MV-4-11 (cell line): Measurements from ENCODE around the gene TRAF2.
"Not testable (repeated sequence)": the region's sequence is repeated elsewhere in the genome, so short reads cannot be mapped to it uniquely, and the experiment has no call there.

Experiments
- DNase-seq: peaks from one replicate; lab custom pipeline; 2025; lab: John Stamatoyannopoulos, UW

The TRAF2 gene

DNA sequence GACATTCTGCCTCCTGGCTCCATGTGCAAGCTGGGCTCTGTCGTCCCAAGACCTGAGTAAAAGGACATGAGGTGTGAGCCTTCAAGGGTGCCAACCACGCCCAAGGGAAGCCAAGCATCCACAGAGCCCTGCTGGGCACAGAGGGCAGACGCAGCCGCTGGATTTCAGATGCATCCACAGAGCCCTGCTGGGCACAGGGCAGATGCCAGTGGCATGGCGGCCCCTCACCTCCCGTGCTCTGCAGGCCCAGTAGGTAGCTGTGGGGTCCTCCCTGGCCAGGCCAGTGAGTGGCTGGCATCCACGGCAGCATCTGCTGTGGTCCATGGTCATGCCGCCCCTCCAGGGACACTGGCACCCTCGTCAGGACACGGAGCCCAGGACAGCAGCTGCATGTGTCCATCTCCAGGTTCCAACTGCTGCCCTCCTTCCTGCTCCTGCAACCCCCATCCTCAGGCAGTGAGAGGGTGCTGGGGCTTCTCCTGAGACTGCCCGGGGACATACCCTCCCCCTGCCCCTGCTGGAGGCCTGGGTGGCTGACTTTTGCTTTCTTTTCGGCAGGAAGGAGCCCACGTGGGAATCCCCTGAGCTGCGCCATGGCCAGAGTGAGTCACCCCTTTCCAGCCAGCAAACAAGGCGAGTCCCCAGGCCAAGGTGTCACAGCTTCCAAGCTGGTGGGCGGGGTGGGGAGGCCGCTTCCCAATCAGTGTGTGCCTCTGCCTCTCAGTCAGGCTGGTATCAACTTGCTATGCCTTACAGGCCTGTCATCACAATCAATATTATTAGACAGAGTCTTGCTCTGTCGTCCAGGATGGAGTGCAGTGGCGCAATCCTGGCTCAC is 4.0 kb upstream of the TRAF2 start:
- DNase-seq, result peak; percentile 62

DNA sequence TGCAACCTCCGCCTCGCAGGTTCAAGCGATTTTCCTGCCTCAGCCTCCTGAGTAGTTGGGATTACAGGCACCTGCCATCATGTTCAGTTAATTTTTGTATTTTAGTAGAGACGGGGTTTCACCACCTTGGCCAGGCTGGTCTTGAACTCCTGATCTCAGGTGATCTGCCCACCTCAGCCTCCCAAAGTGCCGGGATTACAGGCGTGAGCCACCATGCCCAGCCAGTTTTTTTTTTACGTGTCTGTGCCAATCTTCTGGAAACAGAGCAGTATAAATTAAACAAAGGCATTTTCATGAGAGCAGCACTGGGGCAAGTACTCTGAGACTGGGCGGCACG is 3.4 kb upstream of the TRAF2 start:
- not testable (repeated sequence) for DNase-seq

- not testable (repeated sequence) for DNase-seq
Observed at GRCh38 chr9:136883670-136884069, 2.6 kb upstream of the TRAF2 start.

DNA sequence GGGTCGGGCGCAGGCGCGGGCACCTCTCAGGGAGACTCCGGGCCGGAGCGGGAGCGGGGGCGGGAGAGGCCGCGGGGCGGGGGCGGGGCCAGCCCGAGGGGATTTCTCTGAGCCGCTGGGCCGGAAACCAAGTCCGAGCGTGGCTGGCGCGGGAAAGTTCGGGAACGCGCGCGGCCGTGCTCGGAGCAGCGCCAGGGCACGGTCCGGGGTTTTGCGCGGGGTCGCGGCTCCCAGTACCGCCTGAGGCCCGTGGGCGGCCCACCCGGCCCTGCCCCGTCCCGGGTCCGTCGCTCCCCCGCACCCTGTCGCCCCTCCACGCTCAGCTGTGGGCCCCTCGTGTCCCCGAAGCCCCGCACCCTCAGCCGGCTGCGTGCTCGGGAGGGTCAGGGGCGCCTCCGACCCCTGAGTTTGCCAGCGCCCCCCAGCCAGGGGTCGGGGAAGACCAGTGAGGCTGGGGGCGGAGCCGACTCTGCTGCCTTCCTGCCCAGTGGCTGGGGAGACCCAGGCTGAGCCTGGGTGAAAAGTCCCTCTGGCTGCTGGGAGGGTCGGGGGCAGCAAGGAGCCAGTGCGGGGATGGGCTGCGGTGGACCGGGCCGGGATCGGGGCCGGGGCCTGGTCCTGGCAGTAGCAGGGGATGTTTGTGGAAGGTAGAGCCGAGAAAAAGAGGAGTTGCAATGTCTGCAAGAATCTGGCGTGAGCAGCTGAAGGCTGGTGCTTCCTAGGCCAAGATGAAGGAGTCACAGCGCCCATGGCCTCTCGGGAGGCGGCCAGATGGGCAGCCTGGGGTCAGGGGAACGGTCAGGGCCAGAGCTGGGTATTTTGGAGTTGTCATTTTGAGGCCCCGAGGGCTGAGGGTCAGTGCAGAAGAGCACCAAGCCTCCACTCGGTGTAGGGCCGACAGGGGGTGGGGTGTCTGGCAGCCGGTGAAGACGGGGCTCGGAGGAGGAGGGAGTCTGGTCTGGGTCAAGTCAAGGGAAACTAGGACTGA is 588 bp downstream of the TRAF2 start:
- no peak for DNase-seq

GRCh38 chr9:136888454-136888853 is 2.1 kb downstream of the TRAF2 start:
- no peak for DNase-seq

DNA sequence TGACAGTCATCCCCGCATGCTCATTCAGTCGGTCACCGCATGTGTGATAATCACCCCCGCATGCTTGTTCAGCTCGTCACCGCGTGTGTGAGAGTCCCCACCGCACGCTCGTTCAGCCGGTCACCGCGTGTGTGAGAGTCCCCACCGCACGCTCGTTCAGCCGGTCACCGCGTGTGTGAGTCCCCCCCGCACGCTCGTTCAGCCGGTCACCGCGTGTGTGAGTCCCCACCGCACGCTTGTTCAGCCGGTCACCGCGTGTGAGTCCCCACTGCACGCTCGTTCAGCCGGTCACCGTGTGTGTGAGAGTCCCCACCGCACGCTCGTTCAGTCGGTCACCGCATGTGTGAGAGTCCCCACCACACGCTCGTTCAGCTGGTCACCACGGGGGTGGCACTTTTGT is 3.5 kb downstream of the TRAF2 start:
- DNase-seq, result no peak

DNA sequence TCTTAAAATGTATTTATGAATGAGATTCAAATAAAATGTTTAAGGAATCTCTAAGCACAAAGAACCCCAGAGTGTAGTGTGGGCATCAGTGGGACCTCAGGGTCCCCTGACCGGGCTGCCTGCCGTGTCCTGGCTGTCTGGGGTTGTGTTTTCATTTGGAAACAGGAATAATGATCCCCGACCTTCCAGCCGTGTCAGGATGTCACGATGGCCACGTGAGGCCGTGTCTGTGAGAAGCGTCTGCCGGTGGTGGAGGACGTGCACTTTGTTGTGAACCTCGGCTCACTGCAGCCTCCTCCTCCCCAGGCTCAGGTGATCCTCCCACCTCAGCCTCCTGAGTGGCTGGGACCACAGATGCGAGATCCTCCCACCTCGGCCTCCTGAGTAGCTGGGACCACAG is 4.3 kb downstream of the TRAF2 start:
- no peak for DNase-seq

DNA sequence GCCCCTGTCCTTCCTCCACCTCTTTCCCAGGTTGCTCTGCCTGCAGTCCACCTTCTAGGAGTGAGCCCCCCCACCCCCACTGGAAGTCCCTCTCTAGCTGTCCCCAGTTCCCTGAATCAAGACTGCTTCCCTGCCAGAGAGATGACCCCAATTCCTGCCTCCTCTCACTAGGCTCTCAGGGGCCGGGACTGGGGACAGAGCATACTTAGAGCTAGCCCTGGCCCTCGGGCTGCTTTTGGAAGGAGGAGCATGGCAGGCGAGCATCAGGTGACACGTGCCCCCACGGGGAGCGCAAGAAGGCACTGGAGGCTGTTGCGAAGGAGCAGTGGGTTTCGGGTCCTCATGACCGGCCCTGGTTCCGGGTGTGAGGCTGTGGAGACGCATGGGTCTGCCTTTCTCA is 9.7 kb downstream of the TRAF2 start:
- no peak for DNase-seq

DNA sequence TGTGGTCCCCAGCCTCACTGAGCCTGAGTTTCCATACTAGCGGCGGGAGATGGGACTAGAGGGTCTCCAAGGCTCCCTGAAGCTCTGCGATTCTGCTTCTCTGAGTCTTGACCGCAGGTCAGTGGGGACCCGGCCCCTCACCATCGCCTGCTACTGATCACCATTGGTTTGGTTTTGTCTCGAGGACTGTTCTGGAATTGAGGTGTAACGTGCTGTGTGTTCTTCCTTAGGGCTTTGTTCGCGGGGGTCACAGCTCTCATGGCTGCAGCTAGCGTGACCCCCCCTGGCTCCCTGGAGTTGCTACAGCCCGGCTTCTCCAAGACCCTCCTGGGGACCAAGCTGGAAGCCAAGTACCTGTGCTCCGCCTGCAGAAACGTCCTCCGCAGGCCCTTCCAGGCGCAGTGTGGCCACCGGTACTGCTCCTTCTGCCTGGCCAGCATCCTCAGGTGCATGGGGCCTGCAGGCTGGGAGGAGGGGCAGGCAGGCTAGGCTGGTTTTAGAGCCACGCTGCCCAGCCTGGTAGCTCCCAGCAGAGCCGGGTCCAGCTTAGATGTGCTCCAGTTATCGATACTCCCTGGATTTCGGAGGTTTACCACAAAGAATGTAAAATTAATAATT is 12.3 kb downstream of the TRAF2 start:
- DNase-seq, result no peak

DNA sequence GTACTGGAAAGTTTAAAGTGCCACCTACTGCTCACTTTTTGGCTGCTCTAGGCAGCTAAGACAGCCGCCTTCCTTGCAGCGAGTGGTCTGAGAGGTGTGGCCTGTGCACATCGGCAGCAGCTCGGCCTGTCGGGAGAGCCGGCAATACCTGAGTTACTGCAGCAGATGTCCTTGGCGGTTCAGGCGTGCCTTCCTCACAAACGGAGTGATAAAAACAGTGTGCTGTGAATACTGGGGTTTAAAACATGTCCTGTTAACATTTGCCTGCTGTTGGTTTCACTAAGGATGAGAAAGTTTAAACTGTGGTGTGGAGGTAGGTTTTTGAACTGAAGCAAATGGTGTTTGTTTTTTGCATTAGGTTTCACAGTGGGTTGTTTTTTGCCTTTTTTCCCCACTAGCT is 12.9 kb downstream of the TRAF2 start:
- no peak for DNase-seq

DNA sequence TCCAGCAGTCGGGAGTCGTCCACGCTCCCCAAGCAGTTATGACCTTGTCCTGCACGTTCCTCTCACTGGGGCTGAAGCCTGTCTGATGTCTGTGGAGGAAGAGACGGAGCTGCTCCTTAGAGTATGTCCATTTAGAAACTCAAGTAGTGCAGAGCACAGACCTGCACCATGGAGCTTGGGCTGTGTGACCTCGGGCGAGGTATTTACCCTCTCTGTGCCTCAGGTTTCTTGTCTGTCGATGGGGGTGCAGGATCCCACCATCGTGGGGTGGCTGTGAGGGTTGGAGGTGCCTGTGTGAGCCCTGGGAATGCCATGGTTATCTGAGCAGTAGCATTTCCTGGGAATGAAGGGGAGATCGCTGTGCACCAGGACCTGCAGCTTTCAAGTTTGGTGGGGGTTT is 14.2 kb downstream of the TRAF2 start:
- DNase-seq, result no peak

DNA sequence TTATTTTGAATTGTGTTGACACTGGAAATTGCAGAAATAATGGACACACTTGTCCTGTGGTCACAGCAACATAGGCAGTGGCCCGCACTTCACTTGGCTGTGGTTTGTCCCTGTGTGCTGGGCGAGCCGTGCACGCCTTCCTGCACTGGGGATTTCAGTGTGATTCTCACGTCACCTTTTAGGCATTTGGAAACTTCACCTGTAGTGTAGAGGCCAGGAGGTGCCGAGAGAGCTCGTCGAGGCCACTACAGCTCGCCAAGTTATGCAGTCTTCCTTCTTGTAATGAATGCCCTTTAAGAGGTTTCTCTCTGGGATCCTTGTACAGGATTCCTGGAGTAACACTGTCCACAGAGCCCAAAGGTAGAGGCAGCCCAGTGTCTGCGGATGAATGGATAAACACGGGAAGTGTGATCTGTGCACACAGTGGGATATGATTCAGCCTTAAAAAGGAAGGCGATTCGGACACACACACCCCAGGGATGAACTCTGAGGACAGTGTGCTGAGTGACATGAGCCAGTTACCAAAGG is 14.7 kb downstream of the TRAF2 start:
- DNase-seq, result no peak

DNA sequence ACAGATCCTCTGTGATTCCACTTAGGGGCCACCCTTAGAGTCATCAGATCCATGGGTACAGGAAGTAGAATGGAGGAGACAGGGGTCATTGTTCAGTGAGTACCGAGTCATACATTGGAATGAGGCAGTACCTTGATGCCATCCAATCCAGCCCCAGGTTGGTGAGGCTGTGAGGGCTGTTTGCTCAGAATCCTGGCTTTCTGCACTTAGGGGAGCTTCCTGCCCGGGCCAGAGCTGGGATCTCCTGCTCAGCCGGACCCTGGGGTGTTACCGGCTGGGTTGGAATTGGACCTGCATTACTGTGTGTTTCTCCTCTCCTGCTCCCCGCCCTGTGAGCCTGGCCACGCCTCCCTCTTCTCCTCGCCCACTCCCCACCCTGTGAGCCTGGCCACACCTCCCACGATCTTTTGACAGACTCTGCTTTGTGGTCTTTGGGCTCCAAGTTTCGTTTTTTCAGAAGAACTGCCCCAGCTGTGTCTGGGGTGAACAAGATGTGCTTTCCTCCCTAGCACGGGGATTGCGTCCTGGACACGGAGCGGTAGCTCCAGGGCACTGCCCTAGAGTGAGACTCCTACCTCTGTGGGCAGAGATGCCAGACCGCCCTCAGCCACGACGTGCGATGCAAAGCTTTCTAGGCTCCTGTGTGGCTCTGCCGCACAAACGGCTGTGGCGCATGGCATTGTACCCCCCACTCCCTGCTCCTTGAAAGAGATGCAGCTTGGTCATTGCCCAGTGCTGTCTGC is 15.4 kb downstream of the TRAF2 start:
- DNase-seq, result peak; percentile 53

DNA sequence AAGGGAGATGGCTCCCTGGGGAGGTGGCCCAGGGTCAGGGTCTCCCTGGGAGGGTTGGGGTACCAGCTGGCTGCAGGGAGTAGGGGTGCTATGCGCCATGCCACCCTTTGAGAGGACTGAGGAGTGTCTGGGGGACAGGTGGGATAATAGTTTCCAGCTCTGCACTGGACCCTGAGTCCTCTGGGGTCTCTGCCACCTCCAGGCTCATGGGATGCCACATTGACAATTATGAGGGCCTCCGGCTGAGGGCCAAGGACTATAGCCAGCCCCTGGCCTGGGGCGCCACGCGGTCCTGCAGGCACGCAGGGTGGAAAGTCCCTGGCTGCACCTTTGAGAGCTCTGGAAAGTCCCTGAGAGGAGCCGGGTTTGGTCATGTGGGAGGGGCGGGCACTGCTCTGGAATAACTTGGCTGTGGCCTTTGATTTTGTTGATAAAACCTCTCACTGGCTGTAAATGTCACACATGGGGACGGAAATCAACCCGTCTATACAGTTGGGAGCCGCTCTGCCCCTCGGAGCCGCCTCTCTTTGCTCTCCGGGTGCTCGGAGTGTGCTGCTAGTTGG is 16.0 kb downstream of the TRAF2 start:
- no peak for DNase-seq

DNA sequence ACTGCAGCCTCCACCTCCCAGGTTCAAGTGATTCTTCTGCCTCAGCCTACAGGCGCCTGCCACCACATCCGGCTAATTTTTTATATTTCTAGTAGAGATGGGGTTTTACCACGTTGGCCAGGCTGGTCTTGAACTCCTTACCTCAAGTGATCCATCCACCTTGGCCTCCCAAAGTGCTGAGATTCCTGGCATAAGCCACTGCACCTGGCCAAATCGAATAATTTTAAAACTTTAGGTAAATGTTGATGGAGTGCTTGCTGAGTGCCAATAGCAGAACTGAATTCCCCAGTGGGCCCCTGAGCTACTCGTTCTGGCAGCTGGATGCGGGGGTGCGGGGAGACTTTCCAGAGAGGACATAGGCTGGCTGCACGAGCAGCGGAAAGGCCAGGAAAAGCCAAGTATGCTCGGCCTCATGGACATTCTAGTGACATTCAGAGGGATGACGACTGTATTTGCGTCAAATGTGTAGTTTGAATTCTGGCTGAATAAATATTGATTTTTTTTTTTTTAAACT is 16.8 kb downstream of the TRAF2 start:
- DNase-seq, result no peak

DNA sequence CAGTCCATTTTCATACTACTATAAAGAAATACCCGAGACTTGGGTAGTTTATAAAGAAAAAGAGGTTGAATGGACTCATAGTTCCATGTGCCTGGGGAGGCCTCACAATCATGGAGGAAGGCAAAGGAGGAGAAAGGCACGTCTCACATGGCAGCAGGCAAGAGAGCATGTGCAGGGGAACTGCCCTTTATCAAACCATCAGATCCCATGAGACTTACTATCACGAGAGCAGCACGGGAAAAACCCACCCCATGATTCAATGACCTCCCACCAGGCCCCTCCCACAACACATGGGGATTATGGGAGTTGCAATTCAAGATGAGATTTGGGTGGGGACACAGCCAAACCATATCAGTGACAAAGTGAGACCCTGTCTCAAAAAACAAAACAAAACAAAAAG is 19.9 kb downstream of the TRAF2 start:
- no peak for DNase-seq

GRCh38 chr9:136907011-136907914 is 20.9 kb downstream of the TRAF2 start:
- no peak for DNase-seq

GRCh38 chr9:136910197-136910900 is 24.0 kb downstream of the TRAF2 start:
- DNase-seq, result no peak

DNA sequence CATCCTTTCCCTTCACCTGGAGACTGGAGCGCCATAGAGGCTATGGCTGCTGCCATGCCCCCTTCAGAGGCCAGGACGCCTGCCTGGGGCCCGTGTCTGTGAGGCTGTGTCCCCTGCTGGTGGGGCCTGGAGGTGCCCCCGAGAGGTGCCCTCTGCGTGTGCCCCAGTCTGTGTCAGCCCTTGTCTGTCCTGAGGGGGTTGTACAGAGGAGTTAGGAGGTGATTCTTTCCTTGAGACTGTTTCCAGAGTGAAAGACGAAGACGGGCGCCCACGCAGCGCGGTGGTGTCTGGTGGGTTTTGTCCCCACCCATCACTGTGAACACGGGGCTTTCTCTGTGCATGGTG is 24.6 kb downstream of the TRAF2 start:
- DNase-seq, result no peak
